HepG2 (cell line): ENCODE measurements around the gene TBRG4. TPM values are rescaled to one million over a fixed set of nuclear protein-coding genes. Genes with fewer than 3 reads are reported as not detected.
A peak's percentile ranks its signal among the peaks of the same experiment; 100 is the strongest.

ENCODE experiments used
- ATAC-seq: fragments of 200-7000 bp; cut with Tn5 transposase; 3 replicates; pipeline ENCODE4 v1.9.1; 2020; ENCODE audit warnings: mild to moderate bottlenecking, moderate library complexity
- BruUV-seq: library from RNA; stranded (reverse); fragments of 400-500 nt; replicated peaks from 2 replicates; lab custom pipeline; 2021; lab: Mats Ljungman, UMichigan
- CTCF ChIA-PET: fragments of 300-600 bp; formaldehyde crosslinking; extraction: SDS; loops from one replicate; lab custom pipeline; 2021; ENCODE audit warnings: low total read pairs, inconsistent platforms, low intra/inter-chr PET ratio; lab: Yijun Ruan, JAX
- POLR2A ChIA-PET: fragments of 350-600 bp; sonication (Branson Sonifier 250); formaldehyde crosslinking; loops from one replicate; lab custom pipeline; 2020; ENCODE audit warnings: antibody characterized with exemption, inconsistent platforms; lab: Yijun Ruan, JAX
- DNase-seq: peaks from one replicate; pipeline ENCODE4 v3.0.0-alpha.2; 2015; ENCODE audit warnings: low spot score
- FAIRE-seq: peaks from 3 replicates; lab custom pipeline; 2011; peaks lifted over from hg19 to GRCh38; lab: Jason Lieb, UNC
- H2AFZ ChIP-seq: one replicate; pipeline ENCODE4 v1.6.1; 2011; ENCODE audit warnings: low read length, inconsistent platforms
- H3K27ac ChIP-seq: fragments of 300-600 bp; 3 replicates; pipeline ENCODE4 v1.8.0; 2011; ENCODE audit warnings: mixed run types, mild to moderate bottlenecking, mixed read lengths, low read length, inconsistent platforms; ENCODE audit not compliant: insufficient read depth; ENCODE audit errors: extremely low read length
- H3K27me3 ChIP-seq, 2 experiments: fragments of 200-600 bp in 1 of 2; 2 replicates in 1 of 2; 3 replicates in 1 of 2; pipeline versions ENCODE4 v1.6.0 to v1.8.0; 2011; ENCODE audit warnings: low read length in 2 of 2, mild to moderate bottlenecking in 2 of 2, moderate library complexity in 2 of 2, inconsistent platforms in 1 of 2; ENCODE audit not compliant: insufficient read depth in 2 of 2, control insufficient read depth in 1 of 2
- H3K36me3 ChIP-seq, 2 experiments: fragments of 200-600 bp in 1 of 2; replicated peaks in 1 of 2; 2 replicates in 1 of 2; 3 replicates in 1 of 2; pipeline versions ENCODE4 v1.5.1 to v1.8.0; 2011; ENCODE audit warnings: low read length in 2 of 2, inconsistent platforms in 1 of 2; ENCODE audit not compliant: insufficient read depth in 2 of 2, control insufficient read depth in 1 of 2
- H3K4me1 ChIP-seq: 2 replicates; pipeline ENCODE4 v1.5.1; 2012; ENCODE audit warnings: low read length, inconsistent platforms; ENCODE audit not compliant: insufficient read depth
- H3K4me2 ChIP-seq: 2 replicates; pipeline ENCODE4 v1.6.0; 2011; ENCODE audit warnings: low read depth, low read length, inconsistent platforms
- H3K4me3 ChIP-seq, 3 experiments: fragments of 200-600 bp in 1 of 3; sonication (generic), shearing (Covaris generic) in 1 of 3; replicated peaks in 1 of 3; 2 replicates each; pipeline ENCODE4 v1.5.1; 2011 to 2016; ENCODE audit warnings: low read length in 3 of 3, inconsistent platforms in 2 of 3, low read depth in 2 of 3, mild to moderate bottlenecking in 2 of 3, control low read depth in 1 of 3, mixed read lengths in 1 of 3; ENCODE audit not compliant: insufficient read depth in 1 of 3
- H3K79me2 ChIP-seq: one replicate; pipeline ENCODE4 v1.6.1; 2011; ENCODE audit warnings: low read length, inconsistent platforms; ENCODE audit not compliant: insufficient read depth
- H3K9ac ChIP-seq: 2 replicates; pipeline ENCODE4 v1.6.0; 2011; ENCODE audit warnings: mild to moderate bottlenecking, low read depth, low read length, inconsistent platforms; ENCODE audit not compliant: insufficient read depth
- H3K9me3 ChIP-seq: 2 replicates; pipeline ENCODE4 v1.5.1; 2012; ENCODE audit warnings: mild to moderate bottlenecking, low read length
- H4K20me1 ChIP-seq: 2 replicates; pipeline ENCODE4 v1.6.0; 2011; ENCODE audit warnings: inconsistent platforms, mild to moderate bottlenecking, low read length, moderate library complexity; ENCODE audit not compliant: insufficient read depth
- CAMTA2 ChIP-seq: sonication (generic); formaldehyde crosslinking; IDR thresholded peaks from 2 replicates; pipeline ENCODE4 v1.4.0; 2020; ENCODE audit warnings: mild to moderate bottlenecking, missing genetic modification reagents, borderline replicate concordance
- FOXM1 ChIP-seq: sonication (generic); formaldehyde crosslinking; IDR thresholded peaks from 2 replicates; pipeline ENCODE4 v1.5.0; 2020; ENCODE audit warnings: missing genetic modification reagents
- HDAC6 ChIP-seq: fragments of 200-600 bp; sonication (generic); IDR thresholded peaks from 2 replicates; pipeline ENCODE4 v1.7.0; 2017; ENCODE audit warnings: mild to moderate bottlenecking, antibody characterized with exemption, low read length, low read depth
- HNRNPL ChIP-seq: fragments of 200-400 bp; formaldehyde crosslinking; IDR thresholded peaks from 2 replicates; pipeline ENCODE4 v1.6.1; 2017; ENCODE audit warnings: mild to moderate bottlenecking, low read depth, low read length
- KDM1A ChIP-seq: IDR thresholded peaks from 2 replicates; pipeline ENCODE4 v1.6.1; 2016; ENCODE audit warnings: missing compliant biosample characterization
- KLF6 ChIP-seq: IDR thresholded peaks from 2 replicates; pipeline ENCODE4 v1.8.0; 2016; ENCODE audit warnings: missing biosample characterization, missing genetic modification reagents
- ZNF180 ChIP-seq: sonication (generic); formaldehyde crosslinking; IDR thresholded peaks from 2 replicates; pipeline ENCODE4 v1.4.0; 2020; ENCODE audit warnings: low read depth, missing genetic modification reagents, borderline replicate concordance
- ZNF296 ChIP-seq: sonication (generic); formaldehyde crosslinking; conservative IDR thresholded peaks from 2 replicates; pipeline ENCODE4 v1.5.0; 2020; ENCODE audit warnings: mild to moderate bottlenecking, missing genetic modification reagents
- ZNF589 ChIP-seq: sonication (generic); formaldehyde crosslinking; conservative IDR thresholded peaks from 2 replicates; pipeline ENCODE4 v1.8.0; 2022; ENCODE audit warnings: mild to moderate bottlenecking, moderate library complexity, missing genetic modification reagents
- ZNF761 ChIP-seq: sonication (generic); formaldehyde crosslinking; conservative IDR thresholded peaks from 2 replicates; pipeline ENCODE4 v1.4.0; 2020; ENCODE audit warnings: mild to moderate bottlenecking, missing genetic modification reagents
- ZNF781 ChIP-seq: sonication (generic); formaldehyde crosslinking; IDR thresholded peaks from 2 replicates; pipeline ENCODE4 v1.5.1; 2020; ENCODE audit warnings: borderline replicate concordance, mild to moderate bottlenecking, missing genetic modification reagents; ENCODE audit errors: not compliant biosample characterization
- ZNF790 ChIP-seq: sonication (generic); formaldehyde crosslinking; IDR thresholded peaks from 2 replicates; pipeline ENCODE4 v1.8.0; 2022; ENCODE audit warnings: missing genetic modification reagents, mild to moderate bottlenecking, borderline replicate concordance
- WGBS: methylation state at CpG from one replicate; pipeline ENCODE4 v1.1.6; 2017; ENCODE audit warnings: low lambda C conversion rate; 5-methylcytosine and 5-hydroxymethylcytosine counted together
- in situ Hi-C: cut with HindIII; loops from 2 replicates; pipeline ENCODE4 v1.10.0; 2017; ENCODE audit warnings: low pct_unique_long_range_greater_than_20kb; ENCODE audit not compliant: extremely low pct_ligation_motif_present
- intact Hi-C: fragments of 100-400 bp; cut with micrococcal nuclease; formaldehyde crosslinking; loops from one replicate; pipeline ENCODE4 v1.10.0; 2022; ENCODE audit not compliant: unreplicated experiment
- polyA plus RNA-seq, 8 experiments: library from polyadenylated mRNA; depleted of rRNA in 3 of 8; stranded (reverse) in 7 of 8; unstranded in 1 of 8; fragments of >200 nt; fragmentation: Illumina TruSeq in 4 of 8; extraction: Trizol in 4 of 8; gene quantifications; 2 replicates each; pipeline versions ENCODE4 v1.2.1 to v1.2.3, GENCODE V29; 2011 to 2016; ENCODE audit warnings: low read depth in 4 of 8, missing spikeins in 1 of 8, mixed read lengths in 1 of 8; ENCODE audit not compliant: insufficient read depth in 1 of 8
- total RNA-seq, 5 experiments: library from RNA; depleted of rRNA; stranded (reverse); fragments of >200 nt; fragmentation: Illumina TruSeq; extraction: Trizol; gene quantifications; 2 replicates each; pipeline ENCODE4 v1.2.3, GENCODE V29; 2016; ENCODE audit warnings: low read depth in 1 of 5
- TF ChIP-seq, protein P1 (sequence below): sonication (generic); formaldehyde crosslinking; IDR thresholded peaks from 2 replicates; pipeline ENCODE4 v1.8.0; 2022; ENCODE audit warnings: low read depth, missing genetic modification reagents
- TF ChIP-seq, protein P2 (sequence below): sonication (generic); formaldehyde crosslinking; IDR thresholded peaks from 2 replicates; pipeline ENCODE4 v1.4.0; 2020; ENCODE audit warnings: missing genetic modification reagents
- TF ChIP-seq, protein P3 (sequence below): sonication (generic); formaldehyde crosslinking; IDR thresholded peaks from 2 replicates; pipeline ENCODE4 v1.4.0; 2020; ENCODE audit warnings: missing genetic modification reagents, borderline replicate concordance
- TF ChIP-seq, protein P4 (sequence below): IDR thresholded peaks from 2 replicates; pipeline ENCODE4 v1.6.1; 2012; ENCODE audit warnings: inconsistent platforms

TBRG4 gene
- total and polyA plus RNA-seq, 2 of the 13 experiments (the other 11 are each of a cell fraction or from before 2014, with no cell fraction given), result 87.8 to 107 TPM

DNA sequence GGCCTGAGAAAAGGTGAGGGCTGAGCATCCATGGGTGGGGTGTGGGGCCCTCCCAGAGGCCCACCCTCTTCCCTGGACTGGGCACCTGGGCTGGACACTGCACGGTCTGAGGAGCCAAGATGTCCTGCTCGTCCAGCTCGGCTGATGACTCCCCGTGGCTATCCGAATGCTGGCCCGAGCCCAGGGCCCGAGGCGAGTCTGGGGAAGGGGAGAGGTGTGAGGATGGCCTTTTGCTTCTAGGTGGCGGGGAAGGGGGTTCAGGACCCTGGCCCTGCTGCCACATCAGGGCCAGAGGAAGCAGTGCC is 29.9 kb downstream of the TBRG4 start:
- no peaks in the 10 kb centered on the region for H3K79me2 ChIP-seq
- in situ Hi-C loops (no loop called here), intact Hi-C loops (no loop called here)
- ChIA-PET POLR2A (no interaction called here), CTCF (no interaction called here)
- no peak overlapping the region for H3K9ac ChIP-seq
- no peaks in the 10 kb centered on the region for H4K20me1 ChIP-seq
- no peaks in the 10 kb centered on the region for H3K4me1 ChIP-seq
- peaks cover 7 to 33% of the 10 kb centered on the region in 2 experiments for H3K27me3 ChIP-seq
- no peaks in the 10 kb centered on the region for H3K36me3 ChIP-seq
- BruUV-seq, result no TSS peak
- WGBS, result 60% methylated on average over 5 of the region's 9 CpGs
- H3K4me3 ChIP-seq, result no peak overlapping the region
- no peak for DNase-seq
- H3K4me2 ChIP-seq, result no peak overlapping the region
- ATAC-seq, result peak; percentile 21
- no peak for FAIRE-seq
- no peaks in the 10 kb centered on the region for H3K9me3 ChIP-seq
- H2AFZ ChIP-seq, result no peak overlapping the region
- H3K27ac ChIP-seq, result no peak overlapping the region
- TF ChIP-seq CAMTA2 (CRISPR knock-in tag) (no peak), KLF6 (CRISPR knock-in tag) (no peak), FOXM1 (no peak), KDM1A (CRISPR knock-in tag) (no peak), ZNF180 (CRISPR knock-in tag) (no peak), ZNF790 (CRISPR knock-in tag) (no peak), ZNF589 (CRISPR knock-in tag) (no peak), HNRNPL (no peak), ZNF761 (no peak), ZNF296 (no peak), ZNF781 (no peak), HDAC6 (no peak)
- TF ChIP-seq, protein P1, sequence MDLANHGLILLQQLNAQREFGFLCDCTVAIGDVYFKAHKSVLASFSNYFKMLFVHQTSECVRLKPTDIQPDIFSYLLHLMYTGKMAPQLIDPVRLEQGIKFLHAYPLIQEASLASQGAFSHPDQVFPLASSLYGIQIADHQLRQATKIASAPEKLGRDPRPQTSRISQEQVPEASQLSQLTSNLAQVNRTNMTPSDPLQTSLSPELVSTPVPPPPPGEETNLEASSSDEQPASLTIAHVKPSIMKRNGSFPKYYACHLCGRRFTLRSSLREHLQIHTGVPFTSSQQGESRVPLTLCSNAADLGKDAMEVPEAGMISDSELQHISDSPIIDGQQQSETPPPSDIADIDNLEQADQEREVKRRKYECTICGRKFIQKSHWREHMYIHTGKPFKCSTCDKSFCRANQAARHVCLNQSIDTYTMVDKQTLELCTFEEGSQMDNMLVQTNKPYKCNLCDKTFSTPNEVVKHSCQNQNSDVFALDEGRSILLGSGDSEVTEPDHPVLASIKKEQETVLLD (CRISPR knock-in tag), result no peak
- TF ChIP-seq, protein P2, sequence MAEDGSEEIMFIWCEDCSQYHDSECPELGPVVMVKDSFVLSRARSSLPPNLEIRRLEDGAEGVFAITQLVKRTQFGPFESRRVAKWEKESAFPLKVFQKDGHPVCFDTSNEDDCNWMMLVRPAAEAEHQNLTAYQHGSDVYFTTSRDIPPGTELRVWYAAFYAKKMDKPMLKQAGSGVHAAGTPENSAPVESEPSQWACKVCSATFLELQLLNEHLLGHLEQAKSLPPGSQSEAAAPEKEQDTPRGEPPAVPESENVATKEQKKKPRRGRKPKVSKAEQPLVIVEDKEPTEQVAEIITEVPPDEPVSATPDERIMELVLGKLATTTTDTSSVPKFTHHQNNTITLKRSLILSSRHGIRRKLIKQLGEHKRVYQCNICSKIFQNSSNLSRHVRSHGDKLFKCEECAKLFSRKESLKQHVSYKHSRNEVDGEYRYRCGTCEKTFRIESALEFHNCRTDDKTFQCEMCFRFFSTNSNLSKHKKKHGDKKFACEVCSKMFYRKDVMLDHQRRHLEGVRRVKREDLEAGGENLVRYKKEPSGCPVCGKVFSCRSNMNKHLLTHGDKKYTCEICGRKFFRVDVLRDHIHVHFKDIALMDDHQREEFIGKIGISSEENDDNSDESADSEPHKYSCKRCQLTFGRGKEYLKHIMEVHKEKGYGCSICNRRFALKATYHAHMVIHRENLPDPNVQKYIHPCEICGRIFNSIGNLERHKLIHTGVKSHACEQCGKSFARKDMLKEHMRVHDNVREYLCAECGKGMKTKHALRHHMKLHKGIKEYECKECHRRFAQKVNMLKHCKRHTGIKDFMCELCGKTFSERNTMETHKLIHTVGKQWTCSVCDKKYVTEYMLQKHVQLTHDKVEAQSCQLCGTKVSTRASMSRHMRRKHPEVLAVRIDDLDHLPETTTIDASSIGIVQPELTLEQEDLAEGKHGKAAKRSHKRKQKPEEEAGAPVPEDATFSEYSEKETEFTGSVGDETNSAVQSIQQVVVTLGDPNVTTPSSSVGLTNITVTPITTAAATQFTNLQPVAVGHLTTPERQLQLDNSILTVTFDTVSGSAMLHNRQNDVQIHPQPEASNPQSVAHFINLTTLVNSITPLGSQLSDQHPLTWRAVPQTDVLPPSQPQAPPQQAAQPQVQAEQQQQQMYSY, result no peak
- TF ChIP-seq, protein P3, sequence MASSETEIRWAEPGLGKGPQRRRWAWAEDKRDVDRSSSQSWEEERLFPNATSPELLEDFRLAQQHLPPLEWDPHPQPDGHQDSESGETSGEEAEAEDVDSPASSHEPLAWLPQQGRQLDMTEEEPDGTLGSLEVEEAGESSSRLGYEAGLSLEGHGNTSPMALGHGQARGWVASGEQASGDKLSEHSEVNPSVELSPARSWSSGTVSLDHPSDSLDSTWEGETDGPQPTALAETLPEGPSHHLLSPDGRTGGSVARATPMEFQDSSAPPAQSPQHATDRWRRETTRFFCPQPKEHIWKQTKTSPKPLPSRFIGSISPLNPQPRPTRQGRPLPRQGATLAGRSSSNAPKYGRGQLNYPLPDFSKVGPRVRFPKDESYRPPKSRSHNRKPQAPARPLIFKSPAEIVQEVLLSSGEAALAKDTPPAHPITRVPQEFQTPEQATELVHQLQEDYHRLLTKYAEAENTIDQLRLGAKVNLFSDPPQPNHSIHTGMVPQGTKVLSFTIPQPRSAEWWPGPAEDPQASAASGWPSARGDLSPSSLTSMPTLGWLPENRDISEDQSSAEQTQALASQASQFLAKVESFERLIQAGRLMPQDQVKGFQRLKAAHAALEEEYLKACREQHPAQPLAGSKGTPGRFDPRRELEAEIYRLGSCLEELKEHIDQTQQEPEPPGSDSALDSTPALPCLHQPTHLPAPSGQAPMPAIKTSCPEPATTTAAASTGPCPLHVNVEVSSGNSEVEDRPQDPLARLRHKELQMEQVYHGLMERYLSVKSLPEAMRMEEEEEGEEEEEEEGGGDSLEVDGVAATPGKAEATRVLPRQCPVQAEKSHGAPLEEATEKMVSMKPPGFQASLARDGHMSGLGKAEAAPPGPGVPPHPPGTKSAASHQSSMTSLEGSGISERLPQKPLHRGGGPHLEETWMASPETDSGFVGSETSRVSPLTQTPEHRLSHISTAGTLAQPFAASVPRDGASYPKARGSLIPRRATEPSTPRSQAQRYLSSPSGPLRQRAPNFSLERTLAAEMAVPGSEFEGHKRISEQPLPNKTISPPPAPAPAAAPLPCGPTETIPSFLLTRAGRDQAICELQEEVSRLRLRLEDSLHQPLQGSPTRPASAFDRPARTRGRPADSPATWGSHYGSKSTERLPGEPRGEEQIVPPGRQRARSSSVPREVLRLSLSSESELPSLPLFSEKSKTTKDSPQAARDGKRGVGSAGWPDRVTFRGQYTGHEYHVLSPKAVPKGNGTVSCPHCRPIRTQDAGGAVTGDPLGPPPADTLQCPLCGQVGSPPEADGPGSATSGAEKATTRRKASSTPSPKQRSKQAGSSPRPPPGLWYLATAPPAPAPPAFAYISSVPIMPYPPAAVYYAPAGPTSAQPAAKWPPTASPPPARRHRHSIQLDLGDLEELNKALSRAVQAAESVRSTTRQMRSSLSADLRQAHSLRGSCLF (CRISPR knock-in tag), result no peak
- TF ChIP-seq, protein P4, sequence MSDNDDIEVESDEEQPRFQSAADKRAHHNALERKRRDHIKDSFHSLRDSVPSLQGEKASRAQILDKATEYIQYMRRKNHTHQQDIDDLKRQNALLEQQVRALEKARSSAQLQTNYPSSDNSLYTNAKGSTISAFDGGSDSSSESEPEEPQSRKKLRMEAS, result no peak
